Immature natural killer cell (primary cell): ENCODE data around the gene SLC39A9. TPM values are rescaled to one million over a fixed set of nuclear protein-coding genes. Genes with fewer than 3 reads are reported as not detected.
"Not testable (repeated sequence)": the region's sequence is repeated elsewhere in the genome, so short reads cannot be mapped to it uniquely, and the experiment has no call there.

Experiments
- DNase-seq, 3 donors: peaks; one replicate each; pipeline ENCODE4 v3.0.0; 2022; ENCODE audit warnings: mixed read lengths in 1 of 3
- H3K27ac Mint-ChIP-seq, 6 donors: one replicate each; pipeline ENCODE4 v1.8.0; 2020; ENCODE audit warnings: mixed read lengths in 6 of 6, mild to moderate bottlenecking in 5 of 6, inconsistent platforms in 4 of 6, moderate library complexity in 3 of 6
- H3K27me3 Mint-ChIP-seq, 3 donors: one replicate each; pipeline ENCODE4 v1.8.0; 2020 to 2021; ENCODE audit warnings: low read depth in 3 of 3, mild to moderate bottlenecking in 3 of 3, mixed read lengths in 3 of 3, moderate library complexity in 3 of 3, inconsistent platforms in 1 of 3
- H3K36me3 Mint-ChIP-seq, 3 donors: one replicate each; pipeline ENCODE4 v1.8.0; 2020; ENCODE audit warnings: mixed read lengths in 3 of 3, inconsistent platforms in 2 of 3, mild to moderate bottlenecking in 2 of 3
- H3K4me1 Mint-ChIP-seq, 2 donors: one replicate each; pipeline ENCODE4 v1.8.0; 2020; ENCODE audit warnings: inconsistent platforms in 2 of 2, mild to moderate bottlenecking in 2 of 2, mixed read lengths in 2 of 2, moderate library complexity in 1 of 2
- H3K4me3 Mint-ChIP-seq, 5 donors: one replicate each; pipeline ENCODE4 v1.8.0; 2020; ENCODE audit warnings: mild to moderate bottlenecking in 5 of 5, mixed read lengths in 5 of 5, inconsistent platforms in 3 of 5, moderate library complexity in 3 of 5
- H3K9me3 Mint-ChIP-seq, 6 donors: one replicate each; pipeline ENCODE4 v1.8.0; 2020; ENCODE audit warnings: mild to moderate bottlenecking in 6 of 6, mixed read lengths in 6 of 6, inconsistent platforms in 4 of 6, moderate library complexity in 3 of 6
- polyA plus RNA-seq, 3 donors: library from polyadenylated mRNA; unstranded; fragments of 300-500 nt; fragmentation: Illumina TruSeq; gene quantifications; one replicate each; pipeline ENCODE4 v1.2.3, GENCODE V29; 2021

SLC39A9 gene
- polyA plus RNA-seq, 3 donors from 2014 or later: 14.2 to 23.9 (median 19.6) TPM

DNA sequence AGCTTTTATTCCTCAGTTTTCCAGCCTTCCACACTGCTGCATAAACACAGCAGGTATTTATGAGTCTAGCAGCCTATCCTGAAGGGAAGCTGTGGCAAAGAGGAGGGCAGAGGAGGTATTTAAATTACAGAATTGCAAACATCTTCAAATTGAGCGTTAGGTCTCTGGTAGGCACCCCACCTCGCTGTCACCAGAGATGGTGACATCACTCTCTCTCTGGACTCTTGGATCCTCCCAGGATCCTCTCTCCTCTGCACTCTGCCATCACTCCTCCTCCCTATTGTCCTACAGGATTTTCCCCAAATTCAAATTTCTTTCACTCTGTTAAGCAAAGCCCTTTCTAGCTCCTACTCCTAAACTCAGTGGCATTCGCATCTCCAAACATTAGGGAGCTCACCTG, 92.7 kb downstream of the SLC39A9 start:
- DNase-seq: no peak
- Mint-ChIP-seq H3K4me3 (no peak overlapping the region), H3K27me3 (peaks cover 0 to 7% (median 2%) of the 10 kb centered on the region in 3 donors), H3K4me1 (no peaks in the 10 kb centered on the region), H3K36me3 (no peaks in the 10 kb centered on the region), H3K27ac (no peak overlapping the region), H3K9me3 (no peaks in the 10 kb centered on the region)

GRCh38 chr14:69493038-69493437, 94.5 kb downstream of the SLC39A9 start:
- Mint-ChIP-seq H3K36me3 (no peaks in the 10 kb centered on the region), H3K27ac (no peak overlapping the region), H3K4me3 (no peak overlapping the region), H3K9me3 (no peaks in the 10 kb centered on the region), H3K4me1 (no peaks in the 10 kb centered on the region), H3K27me3 (peaks cover 0 to 2% (median 2%) of the 10 kb centered on the region in 3 donors)
- DNase-seq: no peak

GRCh38 chr14:69493791-69494190, 95.3 kb downstream of the SLC39A9 start:
- no peak overlapping the region for H3K27ac Mint-ChIP-seq
- H3K36me3 Mint-ChIP-seq: no peaks in the 10 kb centered on the region
- no peak overlapping the region for H3K4me3 Mint-ChIP-seq
- H3K27me3 Mint-ChIP-seq: peaks cover 0 to 2% (median 2%) of the 10 kb centered on the region in 3 donors
- no peaks in the 10 kb centered on the region for H3K9me3 Mint-ChIP-seq
- DNase-seq: no peak
- H3K4me1 Mint-ChIP-seq: no peaks in the 10 kb centered on the region

DNA sequence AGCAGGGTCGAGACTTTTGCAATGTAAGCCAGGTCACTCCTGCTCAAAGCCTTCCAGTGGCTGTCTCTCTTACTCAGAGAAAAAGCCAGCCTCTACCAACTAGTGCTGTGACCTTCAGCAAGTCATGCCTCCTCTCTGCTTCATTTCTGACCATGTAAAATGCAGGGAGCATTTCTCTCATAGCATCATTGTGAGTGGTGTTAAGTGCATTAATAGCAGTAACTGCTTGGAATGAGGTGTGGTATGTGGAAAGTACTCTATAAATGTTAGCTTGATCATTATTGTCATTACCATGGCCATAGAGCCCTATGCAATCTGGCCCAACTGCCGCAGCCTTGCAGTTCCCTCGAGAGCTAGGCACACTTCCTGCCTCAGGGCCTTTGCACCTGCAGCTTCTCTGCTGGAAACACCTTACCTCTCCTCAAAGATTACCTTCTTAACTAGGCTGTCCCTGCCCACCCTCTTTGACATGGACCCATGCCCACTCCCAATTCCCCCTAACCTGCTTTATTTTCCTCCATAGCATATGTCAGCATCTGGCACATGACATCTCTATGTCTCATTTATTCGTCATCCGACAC, 96.9 kb downstream of the SLC39A9 start:
- H3K4me3 Mint-ChIP-seq: no peak overlapping the region
- H3K27ac Mint-ChIP-seq: no peak overlapping the region
- H3K9me3 Mint-ChIP-seq: no peaks in the 10 kb centered on the region
- peaks cover 0 to 2% (median 2%) of the 10 kb centered on the region in 3 donors for H3K27me3 Mint-ChIP-seq
- no peaks in the 10 kb centered on the region for H3K4me1 Mint-ChIP-seq
- no peaks in the 10 kb centered on the region for H3K36me3 Mint-ChIP-seq
- DNase-seq: no peak

DNA sequence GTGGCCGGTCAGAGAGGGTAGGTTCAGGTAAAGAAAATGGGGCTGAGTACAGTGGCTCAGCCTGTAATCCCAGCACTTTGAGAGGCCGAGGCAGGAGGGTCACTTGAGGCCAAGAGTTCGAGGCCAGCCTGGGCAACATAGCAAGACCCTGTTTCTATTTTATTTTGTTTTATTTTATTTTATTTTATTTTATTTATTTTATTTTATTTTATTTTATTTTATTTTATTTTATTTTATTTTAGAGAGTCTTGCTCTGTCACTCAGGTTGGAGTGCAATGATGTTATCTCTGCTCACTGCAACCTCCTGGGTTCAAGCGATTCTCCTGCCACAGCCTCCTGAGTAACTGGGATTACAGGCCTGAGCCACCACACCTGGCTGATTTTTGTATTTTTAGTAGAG, 99.4 kb downstream of the SLC39A9 start:
- H3K36me3 Mint-ChIP-seq, H3K27me3 Mint-ChIP-seq, H3K27ac Mint-ChIP-seq, H3K9me3 Mint-ChIP-seq, H3K4me3 Mint-ChIP-seq, H3K4me1 Mint-ChIP-seq, DNase-seq: not testable (repeated sequence)

DNA sequence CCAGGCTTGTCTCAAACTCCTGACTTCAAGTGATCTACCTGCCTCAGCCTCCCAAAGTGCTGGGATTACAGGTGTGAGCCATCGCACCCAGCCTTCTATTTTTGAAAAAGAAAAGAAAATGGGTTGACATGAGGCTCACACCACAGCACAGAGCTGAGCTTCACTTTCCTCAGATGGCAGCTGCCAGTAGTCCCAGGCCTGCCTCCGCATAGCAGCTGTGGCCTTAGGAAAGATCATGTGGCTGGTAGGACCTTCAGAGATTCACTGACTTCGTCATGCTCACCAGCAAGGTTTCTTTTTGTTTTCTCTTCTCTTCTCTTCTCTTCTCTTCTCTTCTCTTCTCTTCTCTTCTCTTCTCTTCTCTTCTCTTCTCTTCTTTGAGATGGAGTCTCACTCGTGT, 99.8 kb downstream of the SLC39A9 start:
- H3K27me3 Mint-ChIP-seq, DNase-seq, H3K9me3 Mint-ChIP-seq, H3K4me3 Mint-ChIP-seq, H3K27ac Mint-ChIP-seq, H3K4me1 Mint-ChIP-seq, H3K36me3 Mint-ChIP-seq: not testable (repeated sequence)

- Mint-ChIP-seq H3K36me3 (no peaks in the 10 kb centered on the region), H3K9me3 (no peaks in the 10 kb centered on the region), H3K4me1 (no peaks in the 10 kb centered on the region), H3K27me3 (peaks cover 0 to 7% (median 3%) of the 10 kb centered on the region in 3 donors), H3K27ac (no peak overlapping the region), H3K4me3 (no peak overlapping the region)
- DNase-seq: no peak
Observed at GRCh38 chr14:69499436-69499835, 100.9 kb downstream of the SLC39A9 start.

DNA sequence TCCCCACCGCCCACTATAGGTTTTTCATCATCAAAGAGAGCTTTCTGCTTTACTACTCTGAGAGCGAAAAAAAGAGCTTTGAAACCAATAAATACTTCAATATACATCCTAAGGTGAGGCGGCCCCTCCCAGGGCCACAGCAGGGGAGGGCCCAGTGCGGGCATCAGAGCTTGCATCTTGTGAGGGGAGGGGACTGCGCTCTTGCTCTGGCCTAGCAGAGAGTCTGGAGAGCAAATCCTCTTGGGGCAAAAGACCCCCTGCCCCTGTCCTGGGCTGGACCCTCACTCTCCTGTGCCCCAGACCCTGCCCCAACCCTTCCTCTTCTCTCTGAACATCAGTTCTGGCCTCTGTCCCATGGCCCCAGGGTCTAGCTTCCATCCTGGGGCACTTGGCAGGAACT, 101.6 kb downstream of the SLC39A9 start:
- Mint-ChIP-seq H3K4me1 (no peaks in the 10 kb centered on the region), H3K4me3 (no peak overlapping the region), H3K27me3 (peaks cover 0 to 7% (median 3%) of the 10 kb centered on the region in 3 donors), H3K36me3 (no peaks in the 10 kb centered on the region), H3K9me3 (no peaks in the 10 kb centered on the region), H3K27ac (no peak overlapping the region)
- no peak for DNase-seq

GRCh38 chr14:69500736-69501135, 102.2 kb downstream of the SLC39A9 start:
- Mint-ChIP-seq H3K27ac (no peak overlapping the region), H3K4me1 (no peaks in the 10 kb centered on the region), H3K36me3 (no peaks in the 10 kb centered on the region), H3K27me3 (peaks cover 0 to 7% (median 3%) of the 10 kb centered on the region in 3 donors), H3K9me3 (no peaks in the 10 kb centered on the region), H3K4me3 (no peak overlapping the region)
- DNase-seq: no peak

DNA sequence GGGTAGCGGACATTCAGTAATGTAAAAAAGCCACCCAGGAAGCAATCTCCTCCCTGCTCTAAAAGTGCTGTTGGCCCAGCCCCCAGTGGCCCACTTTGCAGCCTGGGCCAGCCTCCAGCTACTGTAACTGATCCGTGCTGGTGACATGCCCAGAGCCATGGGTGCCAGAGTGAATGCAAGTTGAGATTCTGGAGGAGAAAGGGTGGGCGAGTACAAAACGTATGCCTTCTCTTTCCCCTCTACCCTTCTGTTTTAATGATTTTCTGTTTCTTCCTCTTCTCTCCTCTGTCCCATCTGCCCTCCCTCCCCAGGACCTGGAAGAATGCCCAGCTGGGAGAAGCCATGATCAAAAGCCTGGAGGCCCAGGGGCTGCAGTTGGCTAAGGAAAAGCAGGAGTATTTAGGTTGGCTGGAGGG, 102.9 kb downstream of the SLC39A9 start:
- Mint-ChIP-seq H3K27ac (no peak overlapping the region), H3K27me3 (peaks cover 0 to 7% (median 3%) of the 10 kb centered on the region in 3 donors), H3K9me3 (no peaks in the 10 kb centered on the region), H3K4me1 (no peaks in the 10 kb centered on the region), H3K4me3 (no peak overlapping the region), H3K36me3 (no peaks in the 10 kb centered on the region)
- DNase-seq: no peak

DNA sequence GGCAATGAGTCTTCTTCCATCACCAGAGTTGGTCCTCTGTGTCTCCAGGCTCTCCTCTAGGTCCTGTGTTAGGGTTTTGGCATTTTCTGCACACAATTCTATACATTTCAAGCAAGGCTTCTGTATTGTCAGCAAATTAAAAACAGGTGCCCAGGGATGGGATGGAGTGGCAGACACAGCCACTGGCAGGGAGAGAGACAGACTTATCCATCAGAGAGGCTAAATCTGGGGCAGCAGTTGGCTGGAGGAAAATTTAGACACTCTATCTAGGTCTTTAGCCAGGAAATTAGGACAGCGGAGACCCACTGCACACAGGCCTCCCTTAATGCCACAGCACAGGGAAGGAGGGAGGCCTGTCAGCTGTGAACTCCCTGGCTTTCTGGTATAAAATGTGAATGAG, 106.3 kb downstream of the SLC39A9 start:
- no peaks in the 10 kb centered on the region for H3K36me3 Mint-ChIP-seq
- H3K4me3 Mint-ChIP-seq: no peak overlapping the region
- no peak overlapping the region for H3K27ac Mint-ChIP-seq
- H3K27me3 Mint-ChIP-seq: peaks cover 0 to 10% (median 5%) of the 10 kb centered on the region in 3 donors
- DNase-seq: no peak
- H3K9me3 Mint-ChIP-seq: no peaks in the 10 kb centered on the region
- no peaks in the 10 kb centered on the region for H3K4me1 Mint-ChIP-seq

GRCh38 chr14:69505338-69506240, 107.1 kb downstream of the SLC39A9 start:
- Mint-ChIP-seq H3K9me3 (no peaks in the 10 kb centered on the region), H3K36me3 (no peaks in the 10 kb centered on the region), H3K27me3 (peaks cover 0 to 10% (median 5%) of the 10 kb centered on the region in 3 donors), H3K27ac (no peak overlapping the region), H3K4me3 (no peak overlapping the region), H3K4me1 (no peaks in the 10 kb centered on the region)
- DNase-seq: no peak

DNA sequence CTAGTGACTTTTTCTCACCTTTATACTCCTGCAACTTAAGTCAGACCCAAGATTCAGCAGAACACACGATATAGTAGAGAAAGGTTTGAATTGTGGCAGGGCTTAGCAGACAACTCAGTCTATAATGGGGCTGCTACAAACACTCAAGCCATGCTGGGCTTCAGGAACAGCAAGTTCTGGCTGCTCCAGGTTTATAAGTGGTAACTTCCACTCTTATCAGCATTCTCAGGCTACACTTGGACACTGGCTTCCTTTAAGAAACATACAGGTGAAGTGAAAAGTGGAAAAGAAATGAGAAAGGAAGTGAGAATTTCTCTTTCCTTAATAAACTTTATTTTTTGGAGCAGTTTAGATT, 107.7 kb downstream of the SLC39A9 start:
- Mint-ChIP-seq H3K9me3 (no peaks in the 10 kb centered on the region), H3K36me3 (no peaks in the 10 kb centered on the region), H3K27me3 (peaks cover 0 to 10% (median 5%) of the 10 kb centered on the region in 3 donors), H3K4me3 (no peak overlapping the region), H3K4me1 (no peaks in the 10 kb centered on the region), H3K27ac (no peak overlapping the region)
- DNase-seq: no peak
